ENCODE data around the gene TFAP2A. TPM values are rescaled to one million over a fixed set of nuclear protein-coding genes. Genes with fewer than 3 reads are reported as not detected.

The TFAP2A gene
- total and polyA plus RNA-seq, 12 donors: 0.12 to 0.95 (median 0.20) TPM; not detected in 2

GRCh38 chr6:10351791-10352190 lies 63.1 kb downstream of the TFAP2A start:
- Histone ChIP-seq H3K27me3 (peaks cover 0 to 16% (median 3%) of the 10 kb centered on the region in 7 donors), H3K4me1 (no peaks in the 10 kb centered on the region), H3K36me3 (no peaks in the 10 kb centered on the region), H3K9me3 (peaks cover 0 to 12% (median 0%) of the 10 kb centered on the region in 11 donors), H3K27ac (no peak overlapping the region), H3K4me3 (no peak overlapping the region)
- no peak for ATAC-seq
- no peak for TF ChIP-seq CTCF (IDR thresholded peaks at IDR 0.05)
- WGBS, 2 donors: 46 to 47% methylated on average over 12 of the region's 12 CpGs
- DNase-seq: no peak
- intact Hi-C loops (cut with DNase I): no loop called here

- TF ChIP-seq CTCF (IDR thresholded peaks at IDR 0.05): no peak
- peaks cover 0 to 12% (median 0%) of the 10 kb centered on the region in 11 donors for H3K9me3 ChIP-seq
- WGBS, 2 donors: 63 to 66% methylated on average over 2 of the region's 2 CpGs
- DNase-seq: no peak
- intact Hi-C loops (cut with DNase I): no loop called here
- H3K36me3 ChIP-seq: no peaks in the 10 kb centered on the region
- peaks cover 0 to 14% (median 3%) of the 10 kb centered on the region in 7 donors for H3K27me3 ChIP-seq
- ATAC-seq: no peak
- H3K4me1 ChIP-seq: no peaks in the 10 kb centered on the region
- no peak overlapping the region for H3K4me3 ChIP-seq
- H3K27ac ChIP-seq: no peak overlapping the region
Measured at GRCh38 chr6:10350720-10351119, 64.2 kb downstream of the TFAP2A start.

GRCh38 chr6:10347561-10348327 lies 67.1 kb downstream of the TFAP2A start:
- Histone ChIP-seq H3K9me3 (peaks cover 0 to 3% (median 0%) of the 10 kb centered on the region in 11 donors), H3K4me1 (no peaks in the 10 kb centered on the region), H3K27ac (no peak overlapping the region), H3K27me3 (peaks cover 0 to 19% (median 3%) of the 10 kb centered on the region in 7 donors), H3K36me3 (no peaks in the 10 kb centered on the region), H3K4me3 (no peak overlapping the region)
- 82 to 83% methylated on average over 11 of the region's 11 CpGs for WGBS, 2 donors
- DNase-seq: no peak
- intact Hi-C loops (cut with DNase I): no loop called here
- ATAC-seq: no peak
- TF ChIP-seq CTCF (IDR thresholded peaks at IDR 0.05): no peak

Small RNAs within 50 kb of the gene (microRNA-seq; reads per million reads assigned to microRNA genes)
- 0 reads per million in 2 donors for gene MIR5689

Other genes starting within 250 kb of the TFAP2A start
- 10 to 100 TPM; 22.2 to 67.9 (median 48.6) TPM for gene GCNT2, start 106.3 kb upstream of the TFAP2A start, total RNA-seq
- 10 to 100 TPM in 1 of 2 donors, 1 to 10 TPM in 1; 5.1 to 13.5 TPM for gene GCNT2, start 106.3 kb upstream of the TFAP2A start, polyA plus RNA-seq

Measured in heart right ventricle (tissue), 16 donors.